22Rv1 (cell line): ENCODE data around the gene CAMK1D.

ENCODE experiments used
- CTCF ChIP-seq: fragments of 450-650 bp; IDR thresholded peaks from 2 replicates; pipeline ENCODE4 v1.5.1; 2017; ENCODE audit warnings: mild to moderate bottlenecking
- ZFX ChIP-seq: fragments of 450-650 bp; IDR thresholded peaks from 2 replicates; pipeline ENCODE4 v1.6.1; 2017; ENCODE audit warnings: antibody characterized with exemption, borderline replicate concordance

GRCh38 chr10:12358863-12359564 lies 9.7 kb downstream of the CAMK1D start:
- TF ChIP-seq CTCF, result no peak
- TF ChIP-seq ZFX, result no peak
